NCI-H526 (cell line): ENCODE data around the gene PLPP4.

ENCODE experiments used
- DNase-seq, 2 experiments: peaks; one replicate each; lab custom pipeline; 2025; lab: John Stamatoyannopoulos, UW

PLPP4 gene

DNA sequence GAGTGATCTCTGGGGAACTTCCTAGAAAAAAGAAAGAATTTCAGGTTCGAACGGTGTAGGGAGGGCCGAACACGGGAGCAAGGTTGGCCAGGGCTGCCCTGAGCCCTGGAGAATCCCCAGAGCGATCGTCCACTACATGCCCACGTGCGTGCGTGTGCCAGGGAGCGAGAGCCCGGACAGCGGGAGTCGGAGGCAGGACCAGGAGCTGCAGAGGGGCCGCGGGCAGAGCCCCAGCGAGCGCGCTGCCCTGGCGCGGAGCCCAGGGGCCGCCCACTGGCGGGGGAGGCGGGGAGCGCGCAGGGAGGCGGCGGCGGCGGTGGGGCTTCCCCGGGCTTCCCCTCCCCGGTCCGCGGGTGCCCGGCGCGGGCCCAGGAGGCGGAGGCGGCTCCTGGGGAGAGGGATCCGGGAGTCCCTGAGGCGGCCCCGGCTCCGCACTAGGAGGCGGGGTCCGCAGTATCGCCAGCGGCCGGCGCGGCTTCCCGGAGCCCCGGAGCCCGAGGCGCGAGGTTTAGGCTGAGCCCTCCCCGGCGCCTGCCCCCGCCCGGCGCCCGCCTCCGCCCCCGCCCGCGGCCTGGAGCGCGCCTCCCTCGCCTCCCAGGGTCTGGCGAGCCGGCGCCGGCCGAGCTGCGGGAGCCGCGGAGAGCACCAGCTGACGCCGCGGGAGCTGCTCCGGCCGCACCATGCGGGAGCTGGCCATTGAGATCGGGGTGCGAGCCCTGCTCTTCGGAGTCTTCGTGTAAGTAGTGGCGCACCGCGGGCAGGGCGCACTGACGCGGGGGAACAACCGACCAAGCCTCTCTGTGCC is at the start of gene PLPP4:
TSS of gene PLPP4 (plus strand) at position 602 of the 805 bp plus-strand sequence. CDS start at position 681, 79 bp downstream.
- DNase-seq: peak in 1 of 2 experiments; percentile 52

DNA sequence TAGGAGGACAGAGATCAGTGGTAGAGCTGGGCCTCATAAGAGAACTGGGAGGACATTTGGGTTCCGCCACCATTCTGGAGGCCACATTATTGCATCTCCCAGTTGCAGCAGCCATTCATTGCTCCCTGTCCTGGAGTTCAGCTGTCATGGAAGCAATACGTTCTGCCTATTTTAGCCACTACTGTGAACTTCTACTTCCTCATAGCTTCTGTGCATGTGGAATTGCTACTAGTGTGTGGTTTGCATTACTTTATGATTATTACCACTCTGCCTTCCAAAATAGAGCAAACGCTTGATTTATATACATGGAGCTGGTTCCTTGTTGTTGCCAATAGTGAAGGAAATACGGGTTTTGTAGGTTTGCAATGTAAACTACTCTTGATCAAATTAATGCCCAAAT is 47.2 kb upstream of the PLPP4 start:
- DNase-seq: no peak

DNA sequence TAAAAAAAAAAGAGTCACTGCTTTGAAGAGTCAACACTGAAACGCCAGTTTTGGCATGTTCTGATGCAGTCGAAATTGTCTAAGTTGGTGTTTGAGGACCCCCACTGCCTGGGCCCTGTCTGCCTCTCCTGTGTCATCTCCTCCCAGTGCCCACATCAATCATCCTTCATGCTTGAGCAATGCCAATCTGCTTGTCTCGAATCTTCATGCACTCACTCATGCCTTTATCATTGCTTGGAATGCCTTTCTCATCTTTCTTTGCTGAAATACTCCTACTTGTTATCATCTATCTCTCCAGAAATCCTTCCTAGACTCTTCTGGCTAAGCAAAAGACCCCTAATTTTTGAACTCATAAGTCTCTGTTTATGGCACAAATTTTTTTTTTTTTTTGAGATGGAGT is 42.1 kb upstream of the PLPP4 start:
- DNase-seq: no peak

DNA sequence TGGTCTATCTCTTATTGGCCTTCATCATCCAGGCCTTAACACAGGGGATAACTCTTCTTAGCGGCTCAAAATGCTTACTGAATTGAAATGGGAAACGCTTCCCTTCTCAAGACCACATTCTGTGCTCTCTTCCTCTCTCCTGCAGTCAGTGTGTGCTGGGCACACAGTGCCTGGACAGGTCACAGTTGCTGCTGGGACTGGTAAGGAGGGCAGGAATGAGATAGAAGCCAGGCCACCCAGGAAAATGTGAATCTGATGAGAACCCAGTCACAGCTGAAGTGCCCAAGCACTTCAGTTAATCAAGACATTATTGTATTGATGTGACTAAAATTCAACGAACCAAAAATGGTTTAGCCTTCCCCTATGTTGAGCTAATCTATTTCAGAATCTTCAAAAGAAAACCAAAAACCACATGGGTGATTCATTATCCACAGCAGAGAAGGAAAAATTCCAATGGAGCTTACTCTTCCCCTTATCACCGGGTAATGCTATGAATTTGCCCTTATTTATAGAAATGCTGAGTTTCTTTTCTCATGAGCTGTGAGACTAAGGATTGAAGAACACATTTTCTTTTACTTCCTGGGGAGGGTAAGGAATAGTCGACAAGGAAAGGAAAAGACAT is 41.2 kb upstream of the PLPP4 start:
- no peak for DNase-seq

DNA sequence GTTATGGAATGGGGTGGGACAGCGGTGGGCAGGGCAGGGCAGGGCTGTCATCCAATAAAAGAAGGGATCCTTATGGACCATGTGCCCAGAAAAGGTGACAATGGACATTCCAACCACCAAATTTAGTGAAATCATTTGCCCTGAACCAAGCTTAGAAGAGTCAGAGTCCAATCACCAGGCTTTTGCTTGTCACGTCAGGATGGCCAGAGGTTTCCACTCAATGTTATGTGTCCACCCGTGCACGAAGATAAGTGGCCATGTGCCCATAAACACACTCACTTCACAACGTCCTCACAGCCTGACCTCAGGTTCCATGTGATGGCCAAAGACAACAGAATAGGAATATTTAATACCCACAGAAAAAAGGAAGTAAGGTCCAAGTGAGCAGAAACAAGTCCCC is 36.6 kb upstream of the PLPP4 start:
- no peak for DNase-seq

DNA sequence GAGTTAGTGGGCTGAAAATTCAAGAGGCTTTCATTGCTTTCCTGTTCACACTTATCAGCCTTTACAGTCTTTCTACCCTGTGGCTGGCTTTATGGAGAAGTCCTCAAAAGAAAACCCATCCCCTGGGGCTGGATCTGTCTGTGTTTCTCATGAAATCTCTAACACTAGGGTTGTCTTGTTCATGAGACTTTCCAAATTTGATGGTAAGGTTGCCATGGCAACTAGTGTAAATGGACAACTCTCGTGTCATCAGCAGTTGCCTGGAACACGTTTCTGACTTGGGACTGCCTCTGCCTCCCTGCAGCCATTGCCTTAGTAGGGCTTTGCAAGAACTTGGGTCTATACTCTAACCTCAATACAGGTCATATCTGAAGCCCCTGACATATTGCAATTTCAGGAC is 35.8 kb upstream of the PLPP4 start:
- no peak for DNase-seq

DNA sequence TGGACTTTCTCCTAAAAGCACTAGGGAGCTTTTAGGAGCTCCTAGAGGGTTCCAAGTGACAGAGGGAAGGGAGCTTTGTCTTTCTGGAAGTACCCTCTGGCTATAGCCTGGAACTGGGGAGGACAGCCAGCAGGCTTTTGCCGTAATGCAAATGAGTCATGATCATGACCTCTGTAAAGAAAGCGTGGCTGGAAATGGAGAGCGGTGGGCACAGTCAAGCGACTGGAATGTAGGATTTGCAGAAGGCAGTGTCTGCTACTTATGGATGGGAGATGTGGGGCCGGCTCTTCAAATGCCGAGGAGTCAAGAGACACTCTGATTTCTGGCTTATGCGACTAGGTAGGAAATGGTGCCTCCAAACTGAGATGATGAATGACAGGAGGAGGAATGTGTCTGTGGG is 34.6 kb upstream of the PLPP4 start:
- no peak for DNase-seq

DNA sequence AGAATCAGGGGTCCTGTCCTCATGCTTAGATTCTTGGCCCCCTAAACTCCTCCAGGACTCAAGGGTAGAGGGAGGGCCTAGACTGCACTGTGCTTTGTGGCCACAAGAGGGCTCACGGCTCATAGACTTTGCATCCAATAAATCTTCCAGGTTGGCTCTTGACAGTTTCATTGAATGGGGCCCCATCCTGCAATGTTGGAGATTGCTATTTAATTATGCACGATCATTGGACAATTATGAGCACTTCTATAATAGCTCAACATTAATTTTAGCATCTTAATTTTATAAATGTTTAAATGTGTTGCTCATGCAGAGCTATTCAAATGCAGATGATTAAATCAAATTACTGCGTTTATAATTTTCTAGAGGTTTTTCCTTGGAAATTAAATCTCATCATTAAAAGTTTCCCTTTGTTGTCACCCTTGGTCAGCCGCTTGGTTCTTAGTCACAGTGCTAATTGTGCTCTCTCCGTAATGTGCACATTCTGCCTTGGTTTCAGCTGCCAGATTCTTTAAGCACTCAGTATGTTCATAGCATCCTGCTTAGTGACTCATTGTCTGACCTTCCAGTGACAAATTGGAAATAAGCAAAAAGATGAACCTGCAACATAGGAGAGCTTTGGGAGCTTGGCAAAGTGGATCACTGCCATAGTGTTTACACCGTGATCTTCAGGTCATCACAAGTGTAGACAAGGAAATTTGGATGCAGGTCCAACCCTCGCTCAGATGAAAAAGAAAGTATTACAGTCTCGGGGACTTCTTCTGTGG is 33.4 kb upstream of the PLPP4 start:
- peak; percentile 3 to 45 for DNase-seq

DNA sequence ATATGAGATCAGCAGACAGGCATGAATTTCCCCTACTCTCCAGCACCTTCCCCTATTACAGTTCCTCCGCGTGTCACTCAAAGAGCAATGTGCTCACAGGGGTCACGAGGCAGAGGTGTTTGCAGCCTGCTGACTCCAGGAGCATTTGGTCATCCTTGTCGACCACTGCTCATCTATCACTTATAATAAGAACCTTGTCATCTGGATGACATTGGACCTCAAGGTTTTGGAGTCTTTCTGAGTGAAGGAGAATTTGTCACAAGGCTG is 32.9 kb upstream of the PLPP4 start:
- no peak for DNase-seq

DNA sequence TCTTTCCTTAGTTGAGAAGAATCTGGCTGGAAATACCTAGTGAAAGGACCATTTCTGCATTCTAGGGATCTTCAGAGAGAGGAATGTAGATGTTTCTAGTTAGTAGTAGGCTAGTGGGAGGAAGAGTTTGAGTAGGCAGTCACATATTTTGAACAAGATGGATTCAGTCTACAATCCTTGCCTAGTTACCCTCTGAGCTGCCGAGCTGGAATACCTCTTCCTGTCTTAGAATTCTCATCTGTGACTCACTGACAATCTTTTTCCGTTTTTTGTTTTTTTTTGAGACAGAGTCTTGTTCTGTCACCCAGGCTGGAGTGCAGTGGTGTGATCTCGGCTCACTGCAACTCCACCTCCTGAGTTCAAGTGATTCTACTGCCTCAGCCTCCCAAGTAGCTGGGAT is 30.7 kb upstream of the PLPP4 start:
- DNase-seq: no peak

DNA sequence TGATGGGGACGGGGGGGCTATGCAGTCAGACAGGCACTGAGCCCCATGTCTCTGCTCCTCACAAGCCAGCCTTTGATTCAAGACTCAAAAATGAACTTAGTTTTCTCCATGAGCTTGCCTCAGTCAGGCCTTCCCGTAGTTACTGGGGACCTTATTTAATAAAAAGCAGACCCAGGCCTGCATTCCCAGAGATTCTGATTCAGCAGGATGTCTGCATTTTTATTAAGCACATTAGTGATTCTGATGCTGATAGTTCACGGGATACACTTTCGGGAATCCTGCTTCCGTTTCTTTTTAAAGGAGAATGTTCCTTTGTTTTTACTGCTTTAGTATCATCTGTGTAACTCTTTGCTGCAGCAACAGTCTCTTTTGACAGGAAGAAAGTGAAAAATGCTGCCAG is 28.3 kb upstream of the PLPP4 start:
- no peak for DNase-seq

DNA sequence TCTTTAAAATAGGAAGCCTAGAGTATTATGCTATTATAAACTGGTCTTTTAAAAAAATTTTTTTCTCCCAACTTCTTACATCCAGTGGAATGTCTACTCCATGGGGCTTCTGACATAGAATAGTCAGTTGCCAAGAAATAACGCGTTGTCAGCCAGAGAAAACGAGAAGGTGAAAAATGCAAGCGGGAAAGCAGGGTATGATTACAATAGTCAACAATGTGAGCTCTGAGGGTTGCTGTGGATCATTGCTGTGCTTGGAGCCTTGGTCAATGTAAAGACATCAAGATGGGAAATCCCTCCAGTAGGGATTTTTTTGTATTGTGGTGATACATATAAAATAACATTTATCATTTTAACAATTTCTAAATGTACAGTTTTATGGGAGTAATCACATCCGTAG is 27.6 kb upstream of the PLPP4 start:
- DNase-seq: no peak

DNA sequence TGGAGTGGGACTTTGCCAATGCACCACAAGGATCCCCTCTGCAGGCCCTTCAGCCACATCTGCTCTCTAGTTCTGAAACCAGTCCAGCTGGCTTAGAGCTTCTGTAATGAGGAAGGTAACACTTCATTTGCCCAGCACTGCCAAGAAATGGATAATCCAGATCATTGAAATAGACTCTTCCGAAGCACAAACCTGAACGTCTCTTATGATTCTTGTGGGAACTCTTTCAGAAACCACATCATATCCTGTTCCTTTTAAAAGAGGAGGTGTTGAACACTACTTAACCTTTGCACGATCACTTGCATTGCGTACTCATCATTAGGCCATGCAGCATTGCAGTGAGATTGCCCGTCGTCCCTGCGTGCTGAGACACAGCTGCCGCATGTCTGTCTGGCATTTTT is 25.8 kb upstream of the PLPP4 start:
- DNase-seq: no peak

DNA sequence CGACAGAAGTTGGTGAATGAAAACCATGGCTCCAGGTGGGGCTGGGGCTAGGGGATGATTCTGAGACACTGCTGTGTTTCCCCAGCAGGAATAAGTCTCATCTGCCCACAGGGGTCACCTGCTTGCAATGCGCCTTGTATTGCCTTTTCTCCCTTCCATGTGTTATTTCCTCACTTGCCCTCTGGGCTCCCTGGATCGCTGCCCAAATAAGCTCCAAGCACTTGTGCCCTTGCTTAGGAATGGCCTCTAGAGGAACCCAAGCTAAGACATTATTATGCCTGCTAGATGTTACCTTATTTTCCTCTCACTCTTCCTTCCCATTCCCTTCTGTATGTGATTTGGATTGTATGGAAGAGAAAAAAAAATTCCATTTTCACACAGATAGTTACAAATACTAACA is 24.8 kb upstream of the PLPP4 start:
- no peak for DNase-seq

DNA sequence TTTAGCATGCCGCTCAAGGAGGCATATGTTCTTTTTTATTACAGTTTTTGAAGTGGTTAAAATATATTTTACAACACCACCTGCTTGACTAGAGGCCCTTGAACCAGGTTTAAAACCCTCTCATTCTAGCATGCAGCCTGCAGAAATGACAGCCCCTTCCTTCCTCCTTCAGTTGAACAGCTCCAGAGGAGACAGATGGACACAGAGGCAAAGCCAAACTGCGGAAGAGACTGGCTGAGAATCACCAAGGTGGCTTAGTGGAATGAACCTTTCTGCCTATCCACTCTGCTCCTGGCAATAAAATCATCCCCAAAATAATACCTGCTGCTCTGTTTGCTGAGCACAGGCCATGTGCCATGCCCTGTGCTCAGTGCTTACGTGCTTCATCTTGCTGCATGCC is 23.9 kb upstream of the PLPP4 start:
- DNase-seq: no peak

DNA sequence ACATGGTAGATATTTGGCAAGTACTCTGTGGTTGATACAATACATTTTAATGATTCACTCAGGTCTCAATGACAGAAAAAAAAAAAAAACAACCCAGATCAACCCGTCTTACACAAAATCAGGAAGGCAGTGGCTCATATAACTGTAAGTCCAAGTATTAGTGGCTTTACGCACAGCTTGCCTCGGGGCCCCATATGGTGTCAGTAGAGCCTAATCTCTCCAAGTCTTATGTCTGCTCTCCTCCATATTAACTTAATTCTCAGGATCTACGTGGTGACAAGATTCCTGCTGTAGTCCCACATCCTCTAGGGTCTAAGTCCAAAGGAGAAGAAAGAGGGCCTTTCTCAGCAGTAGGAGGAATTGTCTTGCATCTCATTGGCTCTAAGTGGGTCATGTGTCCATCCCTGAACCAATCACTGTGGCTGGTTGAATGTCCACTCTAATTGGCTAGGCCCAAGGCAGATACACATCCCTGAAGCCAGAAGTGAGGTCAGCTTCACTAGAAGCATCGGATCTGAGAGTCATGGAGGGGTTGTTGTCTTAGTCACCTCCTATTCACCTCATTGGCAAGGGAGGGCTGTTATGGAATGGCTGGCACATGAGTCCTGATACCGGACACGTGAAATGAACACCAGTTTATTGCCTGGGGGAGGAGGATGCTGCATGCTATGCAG is 20.5 kb upstream of the PLPP4 start:
- DNase-seq: no peak

DNA sequence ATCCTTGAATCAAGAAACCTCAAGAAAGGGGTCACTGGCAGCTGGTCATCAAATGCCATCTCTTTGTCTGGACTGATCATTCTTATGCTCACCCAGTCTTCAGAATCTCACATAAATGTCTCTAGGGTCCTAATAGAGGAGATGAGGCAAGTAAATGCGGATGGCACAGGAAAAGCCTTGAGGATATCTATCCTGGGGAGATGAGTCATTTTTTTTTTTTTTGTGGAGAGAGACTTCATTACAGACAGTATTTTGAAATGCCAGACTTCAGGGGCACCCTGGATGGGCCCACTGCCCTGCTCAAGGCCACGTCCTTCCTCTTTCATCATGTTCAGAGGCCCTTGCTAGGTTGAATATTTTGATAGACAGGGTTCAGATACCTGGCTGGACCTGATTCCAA is 19.5 kb upstream of the PLPP4 start:
- no peak for DNase-seq

DNA sequence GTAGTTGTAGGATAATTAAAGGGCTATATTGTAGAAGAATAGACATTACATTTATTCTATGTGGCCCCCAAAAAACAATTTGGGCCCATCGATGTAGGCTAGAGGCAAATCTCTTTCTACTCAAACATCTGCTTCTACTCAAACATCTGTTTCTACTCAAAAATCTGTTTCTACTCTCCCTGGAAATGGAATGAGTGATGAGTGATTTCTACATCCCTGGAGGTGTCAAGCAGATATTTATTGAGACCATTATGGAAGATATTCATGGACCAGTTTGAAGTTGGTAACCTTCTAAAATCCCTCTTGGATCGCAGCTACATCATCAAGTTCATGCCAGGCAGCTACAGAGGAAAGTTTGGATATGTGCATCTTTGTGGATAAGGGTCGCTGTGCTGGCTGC is 5.1 kb upstream of the PLPP4 start:
- no peak for DNase-seq

DNA sequence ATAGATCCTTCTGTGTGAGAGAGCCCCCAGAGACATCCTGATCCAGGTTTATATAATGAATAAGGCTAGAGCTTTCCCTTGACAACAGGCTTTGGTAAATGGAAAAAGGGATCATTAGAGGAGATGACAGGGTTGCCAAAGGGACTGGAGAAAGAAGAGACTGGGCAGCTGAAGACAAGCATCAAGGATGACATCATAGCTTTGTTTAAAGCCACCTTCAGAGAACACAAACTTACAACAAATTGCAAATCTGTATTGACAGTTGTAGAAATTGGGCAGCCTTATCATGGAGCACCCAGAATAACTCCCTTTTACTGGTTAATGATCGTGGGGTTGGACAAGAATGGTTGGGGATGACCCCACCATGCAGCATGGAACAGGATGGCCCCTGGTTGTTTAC is 3.7 kb upstream of the PLPP4 start:
- DNase-seq: no peak

DNA sequence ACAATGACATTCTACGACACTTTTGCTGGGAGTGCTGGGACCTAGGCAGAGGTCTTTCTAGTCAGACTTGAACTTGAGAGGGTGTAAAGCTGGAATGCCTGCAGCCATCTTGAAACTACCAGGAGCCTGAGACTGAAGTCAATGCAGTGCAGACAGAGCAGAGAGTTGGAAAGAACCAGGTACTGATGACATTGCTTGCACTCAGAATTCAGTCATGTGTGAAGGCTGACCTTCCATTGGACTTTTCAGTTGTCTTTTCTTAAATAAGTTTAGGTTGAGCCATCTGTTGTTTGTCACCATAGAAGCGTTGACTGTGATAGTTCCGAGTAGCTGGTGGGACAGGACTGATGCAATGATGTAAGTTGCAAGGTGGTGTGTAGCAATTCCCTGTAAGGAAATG is 3.1 kb upstream of the PLPP4 start:
- DNase-seq: no peak

DNA sequence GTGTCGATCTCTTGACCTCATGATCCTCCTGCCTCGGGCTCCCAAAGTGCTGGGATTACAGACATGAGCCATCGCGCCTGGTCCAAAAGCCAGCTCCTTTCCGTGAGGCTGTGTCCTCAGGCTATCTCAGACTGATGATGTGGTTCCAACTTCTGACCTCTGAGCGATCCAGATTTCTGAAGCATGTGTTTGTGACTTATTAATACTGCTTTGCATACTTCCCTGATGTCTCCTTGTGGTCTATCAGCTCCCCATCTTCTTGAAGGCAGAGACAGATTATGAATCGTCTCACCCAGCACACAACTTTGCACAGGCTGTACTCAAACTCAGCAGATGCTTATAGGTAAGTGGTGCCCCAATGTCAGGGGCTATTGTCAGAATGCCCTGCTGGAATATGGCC is 2.0 kb upstream of the PLPP4 start:
- no peak for DNase-seq

DNA sequence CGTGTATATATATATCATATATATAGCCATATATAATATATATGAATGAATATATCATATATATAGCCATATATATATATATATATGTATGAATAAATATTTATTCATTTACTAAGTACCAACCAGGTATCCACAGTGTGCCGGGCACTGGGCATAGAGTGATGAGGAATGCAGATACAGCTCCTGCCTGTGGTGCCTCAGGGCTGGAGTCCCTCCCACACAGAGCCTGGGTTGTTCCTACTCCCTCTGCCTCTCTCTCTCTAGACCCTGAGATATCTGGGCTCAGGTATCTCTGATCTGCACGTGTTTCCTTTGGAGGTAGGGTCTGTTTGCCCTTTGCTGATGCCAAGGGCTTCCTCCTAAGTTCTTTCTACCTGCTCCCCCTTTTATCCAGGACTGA is 1.4 kb upstream of the PLPP4 start:
- DNase-seq: no peak

DNA sequence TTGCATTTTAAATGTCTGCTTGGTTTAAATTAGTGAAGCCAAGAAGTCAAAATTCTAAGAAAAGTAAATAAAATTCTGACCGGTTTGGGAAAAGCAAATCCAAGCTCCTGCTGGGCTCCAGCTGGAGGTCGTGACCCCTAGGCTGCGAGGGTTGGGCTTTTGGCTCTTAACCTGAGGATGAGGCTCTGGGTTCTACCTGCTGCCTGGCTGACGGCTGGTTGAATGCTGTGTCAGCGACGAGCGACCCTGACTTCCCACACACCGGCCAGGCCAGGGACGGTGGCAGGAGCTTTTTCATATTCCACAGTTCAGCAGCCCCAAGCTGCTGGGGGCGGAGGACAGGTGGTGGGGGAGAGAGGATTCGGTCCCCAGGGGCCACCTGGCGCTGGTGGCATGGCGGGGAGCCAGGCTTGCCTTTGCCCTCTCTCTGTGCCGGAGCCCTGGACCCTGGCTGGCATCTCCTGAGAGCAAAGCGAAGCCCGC is 843 bp upstream of the PLPP4 start:
- DNase-seq: peak in 1 of 2 experiments; percentile 24
